IMR-90 (cell line): ENCODE data around the gene HECTD2. TPM values are rescaled to one million over a fixed set of nuclear protein-coding genes. Genes with fewer than 3 reads are reported as not detected.

Source experiments
- ATAC-seq: fragments of 200-7000 bp; cut with Tn5 transposase; 2 replicates; pipeline ENCODE4 v1.9.1; 2020; ENCODE audit warnings: low read depth, mild to moderate bottlenecking, moderate library complexity
- BruUV-seq: library from RNA; stranded (reverse); fragments of 400-500 nt; replicated peaks from 2 replicates; lab custom pipeline; 2021; lab: Mats Ljungman, UMichigan
- CTCF ChIA-PET: fragments of 300-600 bp; formaldehyde crosslinking; extraction: SDS; loops from one replicate; lab custom pipeline; 2021; ENCODE audit warnings: antibody characterized with exemption; lab: Yijun Ruan, JAX
- POLR2A ChIA-PET: fragments of 300-600 bp; sonication (Branson Sonifier 250); formaldehyde crosslinking; loops from one replicate; lab custom pipeline; 2022; ENCODE audit warnings: antibody characterized with exemption; ENCODE audit not compliant: unreplicated experiment; lab: Charles Lee
- DNase-seq: peaks from one replicate; pipeline ENCODE4 v3.0.0; 2013
- H2AFZ ChIP-seq: replicated peaks from 2 replicates; pipeline ENCODE3; 2013; ENCODE audit warnings: low read length, mild to moderate bottlenecking; ENCODE audit not compliant: poor library complexity
- H2AK5ac ChIP-seq: 2 replicates; pipeline ENCODE4 v1.6.1; 2013; ENCODE audit warnings: low read depth, low read length, inconsistent platforms
- H2AK9ac ChIP-seq: replicated peaks from 2 replicates; pipeline ENCODE3; 2013; ENCODE audit warnings: mild to moderate bottlenecking, low read depth, low read length, moderate library complexity; ENCODE audit not compliant: poor library complexity
- H2BK120ac ChIP-seq: 2 replicates; pipeline ENCODE4 v1.6.1; 2013; ENCODE audit warnings: low read depth, low read length, inconsistent platforms
- H2BK15ac ChIP-seq: 3 replicates; pipeline ENCODE4 v1.6.1; 2013; ENCODE audit warnings: low read depth, low read length, inconsistent platforms
- H2BK20ac ChIP-seq: 2 replicates; pipeline ENCODE4 v1.6.1; 2013; ENCODE audit warnings: low read depth, mild to moderate bottlenecking, inconsistent platforms, low read length, moderate library complexity
- H2BK5ac ChIP-seq: 2 replicates; pipeline ENCODE4 v1.6.1; 2013; ENCODE audit warnings: mild to moderate bottlenecking, low read depth, low read length, inconsistent platforms; ENCODE audit not compliant: poor library complexity, severe bottlenecking
- H3K14ac ChIP-seq: replicated peaks from 2 replicates; pipeline ENCODE4 v1.6.1; 2013; ENCODE audit warnings: low read depth, low read length, inconsistent platforms
- H3K18ac ChIP-seq: 2 replicates; pipeline ENCODE4 v1.6.1; 2013; ENCODE audit warnings: low read depth, low read length, control low read depth
- H3K23ac ChIP-seq: 2 replicates; pipeline ENCODE4 v1.6.1; 2013; ENCODE audit warnings: low read depth, low read length, inconsistent platforms
- H3K27ac ChIP-seq: 2 replicates; pipeline ENCODE4 v1.5.1; 2013; ENCODE audit warnings: mild to moderate bottlenecking, control low read depth, low read length; ENCODE audit not compliant: insufficient read depth
- H3K27me3 ChIP-seq: 2 replicates; pipeline ENCODE4 v1.6.1; 2013; ENCODE audit warnings: low read length; ENCODE audit not compliant: control insufficient read depth, insufficient read depth
- H3K36me3 ChIP-seq: 2 replicates; pipeline ENCODE4 v1.6.1; 2013; ENCODE audit warnings: low read length, mixed read lengths; ENCODE audit not compliant: control insufficient read depth, insufficient read depth
- H3K4ac ChIP-seq: 2 replicates; pipeline ENCODE4 v1.6.1; 2013; ENCODE audit warnings: low read depth, low read length, inconsistent platforms
- H3K4me1 ChIP-seq: 2 replicates; pipeline ENCODE4 v1.6.1; 2013; ENCODE audit warnings: low read length, mixed read lengths; ENCODE audit not compliant: control insufficient read depth, insufficient read depth
- H3K4me2 ChIP-seq: 2 replicates; pipeline ENCODE4 v1.6.1; 2013; ENCODE audit warnings: low read depth, mild to moderate bottlenecking, control low read depth, low read length, moderate library complexity
- H3K4me3 ChIP-seq: 2 replicates; pipeline ENCODE4 v1.5.1; 2013; ENCODE audit warnings: low read depth, mild to moderate bottlenecking, control low read depth, low read length, moderate library complexity; ENCODE audit not compliant: insufficient read depth
- H3K56ac ChIP-seq: 2 replicates; pipeline ENCODE4 v1.6.1; 2013; ENCODE audit warnings: low read length, inconsistent platforms; ENCODE audit not compliant: insufficient read depth; ENCODE audit errors: extremely low read depth
- H3K79me1 ChIP-seq, 2 experiments: 2 replicates each; pipeline ENCODE4 v1.6.1; 2013; ENCODE audit warnings: low read length in 2 of 2, inconsistent platforms in 1 of 2, low read depth in 1 of 2
- H3K9ac ChIP-seq: 2 replicates; pipeline ENCODE4 v1.6.1; 2013; ENCODE audit warnings: low read depth, low read length, control low read depth
- H3K9me1 ChIP-seq: 2 replicates; pipeline ENCODE4 v1.6.1; 2013; ENCODE audit warnings: low read length, inconsistent platforms; ENCODE audit not compliant: insufficient read depth
- H3K9me3 ChIP-seq: 2 replicates; pipeline ENCODE4 v1.6.1; 2013; ENCODE audit warnings: low read length; ENCODE audit not compliant: control insufficient read depth, insufficient read depth
- H4K20me1 ChIP-seq: 2 replicates; pipeline ENCODE4 v1.6.1; 2013; ENCODE audit warnings: low read length, inconsistent platforms; ENCODE audit not compliant: insufficient read depth
- H4K5ac ChIP-seq: 2 replicates; pipeline ENCODE4 v1.6.1; 2013; ENCODE audit warnings: mild to moderate bottlenecking, low read depth, low read length, control low read depth
- H4K8ac ChIP-seq, 2 experiments: 2 replicates each; pipeline ENCODE4 v1.6.1; 2013; ENCODE audit warnings: low read depth in 2 of 2, low read length in 2 of 2, control low read depth in 1 of 2, inconsistent platforms in 1 of 2
- H4K91ac ChIP-seq: 2 replicates; pipeline ENCODE4 v1.6.1; 2013; ENCODE audit warnings: low read depth, low read length, inconsistent platforms; ENCODE audit not compliant: insufficient read depth
- BHLHE40 ChIP-seq: fragments of 150-350 bp; IDR thresholded peaks from 2 replicates; pipeline ENCODE4 v1.6.1; 2016; ENCODE audit warnings: mild to moderate bottlenecking, low read depth, low read length
- NFE2L2 ChIP-seq: fragments of 150-350 bp; IDR thresholded peaks from 2 replicates; pipeline ENCODE4 v1.6.1; 2016; ENCODE audit warnings: low read depth, mild to moderate bottlenecking, low read length
- RCOR1 ChIP-seq: IDR thresholded peaks from 2 replicates; pipeline ENCODE4 v1.6.1; 2012; ENCODE audit warnings: mild to moderate bottlenecking, low read length, improper control_type of control experiment; ENCODE audit not compliant: insufficient replicate concordance
- SMC3 ChIP-seq: fragments of 150-350 bp; IDR thresholded peaks from 2 replicates; pipeline ENCODE4 v1.6.1; 2016; ENCODE audit warnings: low read depth, mild to moderate bottlenecking, antibody characterized with exemption, low read length, moderate library complexity
- WGBS, 2 experiments: methylation state at CpG; one replicate each; pipeline versions ENCODE4 v1.1.5 to v1.1.7; 2013; ENCODE audit warnings: missing lambda C conversion rate in 2 of 2; ENCODE audit not compliant: insufficient read length in 1 of 2; ENCODE audit errors: extremely low coverage in 2 of 2; 5-methylcytosine and 5-hydroxymethylcytosine counted together
- dilution Hi-C: fragments of 300-500 bp; cut with HindIII; formaldehyde crosslinking; loops from one replicate; pipeline ENCODE4 v1.14.3; 2018; ENCODE audit warnings: low sequenced_read_pairs; ENCODE audit not compliant: unreplicated experiment
- in situ Hi-C: fragments of 300-500 bp; cut with MboI; formaldehyde crosslinking; loops from 3 replicates; pipeline ENCODE4 v1.14.3; 2019; ENCODE audit warnings: low sequenced_read_pairs, inconsistent platforms, mixed read lengths
- intact Hi-C: fragments of 100-400 bp; cut with micrococcal nuclease; formaldehyde crosslinking; loops from 2 replicates; pipeline ENCODE4 v1.10.0; 2022
- polyA plus RNA-seq, 3 experiments: library from polyadenylated mRNA; depleted of rRNA; stranded (reverse); fragments of >200 nt; gene quantifications; 2 replicates each; pipeline ENCODE4 v1.2.3, GENCODE V29; 2012; ENCODE audit warnings: low replicate concordance in 1 of 3
- total RNA-seq: library from RNA; depleted of rRNA; stranded (reverse); fragments of >200 nt; gene quantifications from 2 replicates; pipeline ENCODE4 v1.2.3, GENCODE V29; 2012
- TF ChIP-seq, protein P1 (sequence below): fragments of 150-350 bp; IDR thresholded peaks from 2 replicates; pipeline ENCODE4 v1.6.1; 2016; ENCODE audit warnings: low read depth, mild to moderate bottlenecking, low read length, moderate library complexity, borderline replicate concordance

Gene HECTD2
- total and polyA plus RNA-seq, 2 of the 4 experiments (the other 2 are of a cell fraction): 5.2 to 5.9 TPM

DNA sequence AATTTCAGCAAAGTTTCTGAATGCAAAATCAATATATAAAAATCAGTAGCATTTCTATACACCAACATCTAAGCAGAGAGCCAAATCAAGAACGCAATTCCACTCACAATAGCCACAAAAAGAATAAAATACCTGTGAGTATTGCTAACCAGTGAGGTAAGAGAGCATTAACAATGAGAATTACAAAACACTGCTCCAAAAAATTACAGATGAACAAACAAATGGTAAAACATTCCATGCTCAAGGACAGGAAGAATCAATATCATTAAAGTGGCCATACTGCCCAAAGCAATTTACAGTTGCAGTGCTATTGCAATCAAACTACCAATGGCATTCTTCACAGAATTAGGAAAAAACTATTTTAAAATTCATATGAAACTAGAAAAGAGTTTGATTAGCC lies 61.5 kb downstream of the HECTD2 start:
- Histone ChIP-seq H3K23ac (no peak overlapping the region), H3K4ac (no peak overlapping the region), H4K5ac (no peak overlapping the region), H3K27me3 (no peaks in the 10 kb centered on the region), H3K36me3 (peaks cover 8% of the 10 kb centered on the region), H2BK20ac (no peak overlapping the region), H3K18ac (no peak overlapping the region), H4K8ac (no peak overlapping the region), H3K9me1 (no peaks in the 10 kb centered on the region), H3K9me3 (peaks cover 2% of the 10 kb centered on the region; the same call in 1 of the 2 replicates), H2AK5ac (no peak overlapping the region), H3K4me3 (no peak overlapping the region), H3K4me2 (no peak overlapping the region), H2AK9ac (no peak overlapping the region), H3K14ac (no peak overlapping the region), H2AFZ (no peak overlapping the region), H4K91ac (no peak overlapping the region), H3K9ac (no peak overlapping the region), H3K79me1 (no peaks in the 10 kb centered on the region), H3K27ac (no peak overlapping the region), H2BK15ac (no peak overlapping the region), H2BK120ac (no peak overlapping the region), H3K4me1 (no peaks in the 10 kb centered on the region), H3K56ac (no peak overlapping the region), H4K20me1 (no peaks in the 10 kb centered on the region), H2BK5ac (no peak overlapping the region)
- no CpG with 5 or more reads among the region's 1 CpG for WGBS, 2 experiments
- TF ChIP-seq NFE2L2: no peak
- no peak for TF ChIP-seq BHLHE40
- TF ChIP-seq, protein P1, sequence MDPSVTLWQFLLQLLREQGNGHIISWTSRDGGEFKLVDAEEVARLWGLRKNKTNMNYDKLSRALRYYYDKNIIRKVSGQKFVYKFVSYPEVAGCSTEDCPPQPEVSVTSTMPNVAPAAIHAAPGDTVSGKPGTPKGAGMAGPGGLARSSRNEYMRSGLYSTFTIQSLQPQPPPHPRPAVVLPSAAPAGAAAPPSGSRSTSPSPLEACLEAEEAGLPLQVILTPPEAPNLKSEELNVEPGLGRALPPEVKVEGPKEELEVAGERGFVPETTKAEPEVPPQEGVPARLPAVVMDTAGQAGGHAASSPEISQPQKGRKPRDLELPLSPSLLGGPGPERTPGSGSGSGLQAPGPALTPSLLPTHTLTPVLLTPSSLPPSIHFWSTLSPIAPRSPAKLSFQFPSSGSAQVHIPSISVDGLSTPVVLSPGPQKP: no peak
- TF ChIP-seq RCOR1: no peak
- TF ChIP-seq SMC3: no peak
- intact Hi-C loops (no loop called here), in situ Hi-C loops (no loop called here), dilution Hi-C loops (no loop called here)
- POLR2A ChIA-PET: no interaction called here
- no peak for DNase-seq
- CTCF ChIA-PET: no interaction called here
- no TSS peak for BruUV-seq
- ATAC-seq: no peak
